PFSK-1 (cell line): ENCODE results near the gene ZFP36.

Experiments
- FOXP2 ChIP-seq: optimal IDR thresholded peaks from 2 replicates; pipeline ENCODE3; 2011; ENCODE audit warnings: borderline replicate concordance, control low read depth, inconsistent platforms; ENCODE audit not compliant: insufficient read depth; ENCODE audit errors: extremely low read length, extremely low read depth
- POLR2AphosphoS5 ChIP-seq: IDR thresholded peaks from 2 replicates; pipeline ENCODE4 v1.6.1; 2012; ENCODE audit warnings: low read depth, mild to moderate bottlenecking, control low read depth, low read length, moderate library complexity
- REST ChIP-seq, 2 experiments: IDR thresholded peaks; 2 replicates each; pipeline versions ENCODE4 v1.6.1 to v1.8.0; 2011 to 2012; ENCODE audit warnings: low read depth in 2 of 2, low read length in 2 of 2, control low read depth in 1 of 2, inconsistent platforms in 1 of 2, mild to moderate bottlenecking in 1 of 2, moderate library complexity in 1 of 2; ENCODE audit not compliant: insufficient read depth in 1 of 2
- SIN3A ChIP-seq: IDR thresholded peaks from 2 replicates; pipeline ENCODE4 v1.6.1; 2012; ENCODE audit warnings: mild to moderate bottlenecking, low read length, moderate library complexity, borderline replicate concordance; ENCODE audit not compliant: insufficient read depth
- TAF1 ChIP-seq: IDR thresholded peaks from 2 replicates; pipeline ENCODE4 v1.6.1; 2012; ENCODE audit warnings: low read length, control low read depth, borderline replicate concordance; ENCODE audit not compliant: insufficient read depth

The ZFP36 gene

GRCh38 chr19:39398297-39398864 is 8.3 kb upstream of the ZFP36 start:
- TF ChIP-seq POLR2AphosphoS5, result no peak
- TF ChIP-seq TAF1, result no peak
- no peak for TF ChIP-seq REST (IDR thresholded peaks at IDR 0.05; ENCODE audit: insufficient read depth in 1 of 2, low read depth in 2 of 2, low read length in 2 of 2)
- TF ChIP-seq FOXP2, result no peak
- TF ChIP-seq SIN3A, result no peak

GRCh38 chr19:39399668-39400050 is 7.0 kb upstream of the ZFP36 start:
- TF ChIP-seq POLR2AphosphoS5, result peak; percentile 36; the same call in 1 of the 2 replicates
- no peak for TF ChIP-seq FOXP2
- TF ChIP-seq SIN3A, result no peak
- TF ChIP-seq REST (IDR thresholded peaks at IDR 0.05; ENCODE audit: insufficient read depth in 1 of 2, low read depth in 2 of 2, low read length in 2 of 2), result no peak
- TF ChIP-seq TAF1, result no peak

- TF ChIP-seq REST (IDR thresholded peaks at IDR 0.05; ENCODE audit: insufficient read depth in 1 of 2, low read depth in 2 of 2, low read length in 2 of 2) (no peak), SIN3A (no peak), FOXP2 (no peak), TAF1 (no peak), POLR2AphosphoS5 (peak; percentile 4; the same call in 1 of the 2 replicates)
These were observed 6.6 kb upstream of the ZFP36 start for GRCh38 chr19:39400061-39400460.

- TF ChIP-seq POLR2AphosphoS5 (no peak), SIN3A (no peak), FOXP2 (no peak)
These were observed 5.5 kb upstream of the ZFP36 start for GRCh38 chr19:39401070-39401548.

GRCh38 chr19:39401549-39402345 is 4.9 kb upstream of the ZFP36 start:
- no peak for TF ChIP-seq SIN3A
- no peak for TF ChIP-seq POLR2AphosphoS5
- TF ChIP-seq FOXP2, result no peak
- no peak for TF ChIP-seq REST (IDR thresholded peaks at IDR 0.05; ENCODE audit: insufficient read depth in 1 of 2, low read depth in 2 of 2, low read length in 2 of 2)
- TF ChIP-seq TAF1, result no peak
